RWPE1 (cell line): ENCODE measurements around the gene ZNF577.

Source experiments
- CTCF ChIA-PET: fragments of 350-600 bp; sonication (Branson Sonifier 250); formaldehyde crosslinking; extraction: SDS; loops from one replicate; lab custom pipeline; 2021; lab: Yijun Ruan, JAX
- POLR2A ChIA-PET: fragments of 400-600 bp; formaldehyde crosslinking; extraction: SDS; loops from one replicate; lab custom pipeline; 2020; ENCODE audit warnings: antibody characterized with exemption; ENCODE audit not compliant: low non-redundant PET; lab: Yijun Ruan, JAX
- DNase-seq: peaks from one replicate; pipeline ENCODE4 v3.0.0; 2012; ENCODE audit warnings: low spot score
- H3K27ac ChIP-seq: fragments of 450-650 bp; 2 replicates; pipeline ENCODE4 v1.5.1; 2017
- TF ChIP-seq, protein P1 (sequence below): fragments of 450-650 bp; conservative IDR thresholded peaks from 2 replicates; pipeline ENCODE4 v1.5.1; 2017; ENCODE audit warnings: low read depth, mild to moderate bottlenecking

The ZNF577 gene

GRCh38 chr19:51887522-51888498, at the start of gene ZNF577:
Gene ZNF577, minus strand, starts transcription at chr19:51887951. Its CDS starts 7,569 bp downstream, at chr19:51880382.
- H3K27ac ChIP-seq = peak within 1 kb of the TSS; percentile 62
- TF ChIP-seq, protein P1, sequence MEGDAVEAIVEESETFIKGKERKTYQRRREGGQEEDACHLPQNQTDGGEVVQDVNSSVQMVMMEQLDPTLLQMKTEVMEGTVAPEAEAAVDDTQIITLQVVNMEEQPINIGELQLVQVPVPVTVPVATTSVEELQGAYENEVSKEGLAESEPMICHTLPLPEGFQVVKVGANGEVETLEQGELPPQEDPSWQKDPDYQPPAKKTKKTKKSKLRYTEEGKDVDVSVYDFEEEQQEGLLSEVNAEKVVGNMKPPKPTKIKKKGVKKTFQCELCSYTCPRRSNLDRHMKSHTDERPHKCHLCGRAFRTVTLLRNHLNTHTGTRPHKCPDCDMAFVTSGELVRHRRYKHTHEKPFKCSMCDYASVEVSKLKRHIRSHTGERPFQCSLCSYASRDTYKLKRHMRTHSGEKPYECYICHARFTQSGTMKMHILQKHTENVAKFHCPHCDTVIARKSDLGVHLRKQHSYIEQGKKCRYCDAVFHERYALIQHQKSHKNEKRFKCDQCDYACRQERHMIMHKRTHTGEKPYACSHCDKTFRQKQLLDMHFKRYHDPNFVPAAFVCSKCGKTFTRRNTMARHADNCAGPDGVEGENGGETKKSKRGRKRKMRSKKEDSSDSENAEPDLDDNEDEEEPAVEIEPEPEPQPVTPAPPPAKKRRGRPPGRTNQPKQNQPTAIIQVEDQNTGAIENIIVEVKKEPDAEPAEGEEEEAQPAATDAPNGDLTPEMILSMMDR = no peak
- CTCF ChIA-PET = no interaction called here
- POLR2A ChIA-PET = no interaction called here
- DNase-seq = peak; percentile 90

DNA sequence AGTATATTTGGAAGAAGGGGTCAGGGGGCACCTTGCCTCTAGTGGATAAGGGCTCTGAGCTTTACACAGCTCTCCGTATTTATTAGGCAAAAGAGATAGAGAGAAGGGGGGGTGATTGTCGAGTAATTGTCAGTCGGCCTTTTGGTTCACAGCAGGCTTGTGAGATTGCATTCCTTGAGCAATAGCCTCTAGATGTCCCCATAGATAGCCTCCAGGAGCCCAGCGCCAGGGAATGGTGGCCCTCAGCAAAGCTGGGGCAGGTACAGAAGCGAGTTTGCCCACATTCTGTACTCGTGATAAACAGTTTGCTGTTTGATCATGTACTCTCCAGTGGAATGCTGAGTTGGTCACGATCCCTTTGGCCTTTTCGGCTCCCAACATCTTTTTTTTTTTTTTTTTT, 44.2 kb upstream of the ZNF577 start:
- POLR2A ChIA-PET = no interaction called here
- H3K27ac ChIP-seq = no peak overlapping the region
- CTCF ChIA-PET = no interaction called here
- no peak for DNase-seq
- TF ChIP-seq, protein P1 = no peak

GRCh38 chr19:51927859-51928258, 40.1 kb upstream of the ZNF577 start:
- ChIA-PET POLR2A (no interaction called here), CTCF (no interaction called here)
- TF ChIP-seq, protein P1 = no peak
- no peak for DNase-seq
- peak overlapping the region; percentile 82 for H3K27ac ChIP-seq

DNA sequence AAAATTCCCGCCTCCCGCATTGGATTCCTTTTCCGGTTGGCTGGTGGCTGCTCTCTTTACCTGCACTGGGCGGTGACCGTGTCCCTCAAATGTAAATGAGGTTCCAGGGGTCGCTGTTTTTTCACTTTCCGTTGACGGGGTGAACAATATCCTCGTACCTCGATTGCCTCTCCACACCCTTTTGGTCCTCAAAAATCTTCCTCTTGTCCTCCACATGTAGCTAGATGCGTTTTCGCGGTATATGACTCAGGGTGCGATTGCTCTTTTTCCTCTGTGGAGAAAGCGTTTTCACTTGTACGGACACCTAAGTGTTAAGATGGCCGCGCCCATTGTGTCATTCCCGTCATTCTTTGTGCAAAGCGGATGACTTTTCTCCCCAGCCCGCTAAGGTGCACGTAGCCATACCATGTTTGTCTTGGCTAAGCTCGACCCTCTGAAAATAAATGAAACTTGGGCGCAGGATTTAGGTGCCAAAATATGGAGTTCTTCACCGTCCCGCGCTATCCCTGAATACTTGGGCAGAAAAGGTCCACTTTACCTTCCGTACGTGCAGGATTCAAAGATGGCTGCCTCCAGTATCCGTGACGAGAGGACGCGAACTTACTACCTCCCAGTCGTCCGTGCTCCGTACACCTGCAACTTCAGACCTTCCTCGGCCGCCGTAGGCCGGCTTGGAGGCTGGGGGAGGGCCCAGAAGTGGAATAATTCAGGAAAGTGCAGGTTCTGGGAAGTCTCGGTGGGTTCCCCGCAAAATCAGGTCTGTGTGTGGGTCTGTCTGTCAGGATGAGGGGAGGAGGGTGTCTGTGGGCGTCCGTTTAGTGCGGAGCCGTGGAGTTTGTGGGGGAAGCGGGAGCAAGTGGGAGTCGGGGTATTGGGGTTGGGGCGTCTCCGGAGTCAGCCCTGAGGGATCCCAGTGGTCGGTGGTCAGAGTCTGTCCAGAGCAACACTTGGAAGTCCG, 39.3 kb upstream of the ZNF577 start, which contains the start of gene ZNF613:
Gene ZNF613, plus strand, starts transcription at position 689 of the 958 bp plus-strand sequence. CDS start 8,749 bp downstream, outside the sequence.
- CTCF ChIA-PET = interaction anchor here (0.6 kb wide), 1 partner anchor 59 kb away, joined by 4 read pairs; no protein-coding TSS in a partner anchor
- POLR2A ChIA-PET = no interaction called here
- peak; percentile 77 for DNase-seq

GRCh38 chr19:51926426-51926783, 38.7 kb upstream of the ZNF577 start:
- ChIA-PET POLR2A (no interaction called here), CTCF (no interaction called here)
- no peak for DNase-seq
- TF ChIP-seq, protein P1 = no peak
- peak overlapping the region; percentile 82 for H3K27ac ChIP-seq

More for the DNA sequence above, 39.3 kb upstream of the ZNF577 start, which contains the start of gene ZNF613:
- TF ChIP-seq, protein P1 = 0 out of 2 replicates have a peak, but pooled peaks have one; percentile 11
- peak within 1 kb of the TSS; percentile 82 for H3K27ac ChIP-seq

DNA sequence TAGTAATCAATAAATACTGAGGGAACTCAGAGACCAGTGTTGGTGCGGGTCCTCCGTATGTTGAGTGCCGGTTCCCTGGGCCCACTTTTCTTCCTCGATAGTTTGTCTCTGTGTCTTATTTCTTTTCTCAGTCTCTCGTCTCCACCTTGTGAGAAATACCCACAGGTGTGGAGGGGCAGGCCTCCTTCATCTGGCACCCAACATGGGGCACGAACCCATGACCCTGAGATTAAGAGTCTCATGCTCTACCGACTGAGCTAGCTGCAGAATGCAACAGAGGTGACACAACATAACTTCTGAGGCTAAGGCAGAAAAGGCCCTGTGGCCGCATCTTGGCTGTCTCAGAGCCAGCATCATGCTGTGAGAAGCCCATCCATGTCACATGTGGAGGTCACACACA, 34.2 kb upstream of the ZNF577 start:
- DNase-seq = no peak
- POLR2A ChIA-PET = no interaction called here

More for the DNA sequence above, 34.2 kb upstream of the ZNF577 start:
- TF ChIP-seq, protein P1 = no peak
- no peak overlapping the region for H3K27ac ChIP-seq
- CTCF ChIA-PET = no interaction called here
